GM06990 (cell line): Measurements from ENCODE around the gene ZNF346.
A peak's percentile ranks its signal among the peaks of the same experiment; 100 is the strongest.
"Not testable (repeated sequence)": the region's sequence is repeated elsewhere in the genome, so short reads cannot be mapped to it uniquely, and the experiment has no call there.

Experiments
- DNase-seq: peaks from one replicate; pipeline ENCODE4 v3.0.0-alpha.2; 2011; ENCODE audit not compliant: insufficient read length; ENCODE audit errors: extremely low read depth
- H3K27me3 ChIP-seq: replicated peaks from 2 replicates; pipeline ENCODE4 v1.6.0; 2011; ENCODE audit warnings: low read length; ENCODE audit not compliant: control insufficient read depth, insufficient read depth
- H3K36me3 ChIP-seq: 2 replicates; pipeline ENCODE4 v1.5.1; 2011; ENCODE audit warnings: low read length; ENCODE audit not compliant: control insufficient read depth, insufficient read depth
- H3K4me3 ChIP-seq: replicated peaks from 2 replicates; pipeline ENCODE4 v1.5.1; 2011; ENCODE audit warnings: low read depth, mild to moderate bottlenecking, control low read depth, low read length
- CTCF ChIP-seq: IDR thresholded peaks from 2 replicates; pipeline ENCODE4 v1.5.1; 2011; ENCODE audit warnings: low read length, control low read depth, mild to moderate bottlenecking, inconsistent platforms; ENCODE audit not compliant: insufficient read depth, poor library complexity, severe bottlenecking

The ZNF346 gene

GRCh38 chr5:176986280-176986679 is 36.2 kb upstream of the ZNF346 start:
- Histone ChIP-seq H3K4me3 (no peak overlapping the region), H3K27me3 (no peaks in the 10 kb centered on the region), H3K36me3 (no peaks in the 10 kb centered on the region; the same call in 1 of the 2 replicates)
- DNase-seq = no peak
- no peak for TF ChIP-seq CTCF

- no peak for TF ChIP-seq CTCF
- Histone ChIP-seq H3K4me3 (no peak overlapping the region), H3K36me3 (no peaks in the 10 kb centered on the region), H3K27me3 (no peaks in the 10 kb centered on the region)
- DNase-seq = no peak
These were observed 34.9 kb upstream of the ZNF346 start for GRCh38 chr5:176987583-176987982.

DNA sequence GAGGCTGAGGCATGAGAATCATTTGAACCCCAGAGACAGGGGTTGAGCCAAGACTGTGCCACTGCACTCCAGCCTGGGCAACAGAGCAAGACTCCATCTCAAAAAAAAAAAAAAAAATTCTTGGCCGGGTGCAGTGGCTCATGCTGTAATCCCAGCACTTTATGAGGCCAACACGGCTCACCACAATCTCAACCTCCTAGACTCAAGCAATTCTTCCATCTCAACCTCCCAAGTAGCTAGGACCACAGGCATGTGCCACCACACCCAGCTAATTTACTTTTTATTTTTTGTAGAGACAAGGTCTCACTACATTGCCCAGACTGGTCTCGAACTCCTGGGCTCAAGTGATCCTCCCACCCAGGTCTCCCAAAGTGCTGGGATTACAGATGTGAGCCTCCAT is 29.4 kb upstream of the ZNF346 start:
- not testable (repeated sequence) for H3K36me3 ChIP-seq, H3K27me3 ChIP-seq, H3K4me3 ChIP-seq, DNase-seq

GRCh38 chr5:176994460-176995121 is 27.9 kb upstream of the ZNF346 start:
- Histone ChIP-seq H3K4me3 (no peak overlapping the region), H3K27me3 (no peaks in the 10 kb centered on the region), H3K36me3 (no peaks in the 10 kb centered on the region)
- no peak for TF ChIP-seq CTCF
- DNase-seq = peak; percentile 37

DNA sequence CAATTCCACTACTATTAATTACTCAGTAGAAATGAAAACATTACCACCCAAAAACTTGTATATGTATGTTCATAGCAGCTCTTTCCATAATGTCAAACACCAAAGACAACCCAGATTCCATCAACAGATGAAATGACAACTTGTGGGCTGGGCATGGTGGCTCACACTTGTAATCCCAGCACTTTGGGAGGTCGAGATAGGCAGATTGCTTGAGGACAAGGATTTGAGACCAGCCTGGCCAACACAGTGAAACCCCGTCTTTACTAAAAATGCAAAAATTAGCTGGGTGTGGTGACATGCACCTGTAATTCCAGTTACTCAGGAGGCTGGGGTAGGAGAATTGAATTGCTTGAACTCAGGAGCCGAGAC is 27.4 kb upstream of the ZNF346 start:
- no peak overlapping the region for H3K4me3 ChIP-seq
- no peaks in the 10 kb centered on the region for H3K36me3 ChIP-seq
- no peak for DNase-seq
- TF ChIP-seq CTCF = no peak
- no peaks in the 10 kb centered on the region for H3K27me3 ChIP-seq

DNA sequence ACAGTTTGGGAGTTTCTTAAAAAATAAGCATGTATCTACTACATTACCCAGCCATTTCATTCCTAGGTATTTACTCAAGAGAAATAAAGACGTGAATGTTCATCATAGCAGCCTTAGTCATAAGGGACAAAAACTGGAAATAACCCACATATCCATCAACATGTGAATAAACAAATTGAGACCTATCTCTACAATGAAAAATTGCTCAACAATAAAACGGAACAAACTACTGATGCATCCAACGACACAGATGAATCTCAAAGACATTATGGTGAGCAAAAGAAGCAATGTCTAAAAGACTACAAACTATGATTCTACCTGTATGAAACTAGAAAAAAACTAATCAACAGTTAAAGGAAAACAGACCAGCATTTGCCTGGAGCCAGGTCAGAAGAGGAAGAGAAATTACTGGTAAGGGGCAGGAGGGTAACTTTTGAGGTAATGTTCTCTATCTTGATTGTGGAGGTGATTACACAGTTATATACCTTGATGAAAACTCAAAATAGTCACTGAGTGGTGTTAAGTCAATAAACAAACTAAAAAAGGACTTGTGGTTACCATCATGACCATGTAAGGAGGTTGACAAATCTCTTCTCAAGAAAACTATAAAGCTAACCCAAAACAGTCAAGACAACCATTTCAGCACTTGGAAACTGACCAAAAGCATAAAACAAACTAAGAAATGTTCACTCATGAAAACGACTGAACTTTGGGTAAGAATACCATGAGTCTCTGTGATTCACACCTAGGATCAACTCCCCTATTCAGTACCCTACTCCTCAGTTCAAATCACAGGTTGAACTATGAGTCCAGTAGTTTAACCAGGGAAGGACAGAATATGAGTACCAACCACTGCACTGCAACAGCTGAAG is 26.4 kb upstream of the ZNF346 start:
- peak; percentile 44 for DNase-seq
- no peaks in the 10 kb centered on the region for H3K27me3 ChIP-seq
- no peak overlapping the region for H3K4me3 ChIP-seq
- H3K36me3 ChIP-seq = no peaks in the 10 kb centered on the region
- TF ChIP-seq CTCF = no peak
